ENCODE data around the gene HIVEP1. TPM values are rescaled to one million over a fixed set of nuclear protein-coding genes. Genes with fewer than 3 reads are reported as not detected.

Gene HIVEP1
- total RNA-seq, 6 donors from 2014 or later: 22.9 to 48.5 (median 30.4) TPM

DNA sequence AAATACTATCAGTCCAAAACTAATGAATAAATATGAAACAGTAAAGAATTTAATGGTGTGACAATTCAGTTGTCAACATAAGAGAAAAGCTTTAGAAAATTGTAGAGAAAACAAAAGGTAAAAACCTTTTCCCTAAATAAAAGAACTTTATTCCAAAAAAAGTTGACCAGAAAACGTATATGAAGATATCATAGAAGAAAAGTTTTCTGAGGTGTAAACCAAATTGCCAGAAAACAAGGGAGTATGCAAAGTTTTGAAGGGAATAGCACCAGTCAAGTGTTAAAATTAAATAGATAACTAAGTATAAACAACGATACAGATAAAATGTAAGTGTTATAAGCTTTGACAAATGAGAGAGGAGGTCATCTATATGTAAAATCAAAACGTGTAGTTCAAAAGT, 104.9 kb downstream of the HIVEP1 start:
- Histone ChIP-seq H3K36me3 (peaks cover 10 to 19% (median 14%) of the 10 kb centered on the region in 4 donors), H3K27ac (no peak overlapping the region), H3K27me3 (no peaks in the 10 kb centered on the region), H3K4me1 (no peaks in the 10 kb centered on the region), H3K9me3 (peaks cover 0 to 5% (median 0%) of the 10 kb centered on the region in 4 donors), H3K4me3 (no peak overlapping the region)
- ATAC-seq (ENCODE audit: low FRiP score in 2 of 2) (no peak), DNase-seq (no peak)
- WGBS, 2 donors: 90 to 99% methylated on average over 3 of the region's 3 CpGs
- TF ChIP-seq POLR2AphosphoS5 (IDR thresholded peaks at IDR 0.05) (no peak), EP300 (IDR thresholded peaks at IDR 0.05) (no peak), POLR2A (IDR thresholded peaks at IDR 0.05) (no peak), CTCF (IDR thresholded peaks at IDR 0.05) (no peak)

- no peak for ATAC-seq (ENCODE audit: low FRiP score in 2 of 2)
- TF ChIP-seq CTCF (IDR thresholded peaks at IDR 0.05) (no peak), POLR2AphosphoS5 (IDR thresholded peaks at IDR 0.05) (no peak), EP300 (IDR thresholded peaks at IDR 0.05) (no peak), POLR2A (IDR thresholded peaks at IDR 0.05) (no peak)
- Histone ChIP-seq H3K4me1 (no peaks in the 10 kb centered on the region), H3K27ac (no peak overlapping the region), H3K4me3 (no peak overlapping the region), H3K36me3 (peaks cover 10 to 19% (median 14%) of the 10 kb centered on the region in 4 donors), H3K9me3 (peaks cover 0 to 5% (median 0%) of the 10 kb centered on the region in 4 donors), H3K27me3 (no peaks in the 10 kb centered on the region)
- DNase-seq: no peak
These were observed 106.5 kb downstream of the HIVEP1 start for GRCh38 chr6:12118607-12119006.

GRCh38 chr6:12119085-12119588, 107.0 kb downstream of the HIVEP1 start:
- no peak for DNase-seq
- Histone ChIP-seq H3K4me3 (no peak overlapping the region), H3K4me1 (no peaks in the 10 kb centered on the region), H3K9me3 (peaks cover 0 to 5% (median 0%) of the 10 kb centered on the region in 4 donors), H3K27ac (no peak overlapping the region), H3K36me3 (peaks cover 10 to 19% (median 14%) of the 10 kb centered on the region in 4 donors), H3K27me3 (no peaks in the 10 kb centered on the region)
- ATAC-seq (ENCODE audit: low FRiP score in 2 of 2): no peak
- TF ChIP-seq POLR2AphosphoS5 (IDR thresholded peaks at IDR 0.05) (no peak), EP300 (IDR thresholded peaks at IDR 0.05) (no peak), CTCF (IDR thresholded peaks at IDR 0.05) (no peak), POLR2A (IDR thresholded peaks at IDR 0.05) (no peak)
- WGBS, 2 donors: 38 to 60% methylated on average over 2 of the region's 2 CpGs

GRCh38 chr6:12125396-12125795, 113.3 kb downstream of the HIVEP1 start:
- H3K27me3 ChIP-seq: no peaks in the 10 kb centered on the region
- ATAC-seq (ENCODE audit: low FRiP score in 2 of 2) (no peak), DNase-seq (no peak)
- no peaks in the 10 kb centered on the region for H3K4me1 ChIP-seq
- no peaks in the 10 kb centered on the region for H3K9me3 ChIP-seq
- peaks cover 5 to 12% (median 10%) of the 10 kb centered on the region in 4 donors for H3K36me3 ChIP-seq
- TF ChIP-seq CTCF (IDR thresholded peaks at IDR 0.05) (no peak), EP300 (IDR thresholded peaks at IDR 0.05) (no peak), POLR2AphosphoS5 (IDR thresholded peaks at IDR 0.05) (no peak), POLR2A (IDR thresholded peaks at IDR 0.05) (no peak)
- H3K4me3 ChIP-seq: no peak overlapping the region
- no peak overlapping the region for H3K27ac ChIP-seq
- WGBS, 2 donors: 95% methylated on average over 4 of the region's 4 CpGs

DNA sequence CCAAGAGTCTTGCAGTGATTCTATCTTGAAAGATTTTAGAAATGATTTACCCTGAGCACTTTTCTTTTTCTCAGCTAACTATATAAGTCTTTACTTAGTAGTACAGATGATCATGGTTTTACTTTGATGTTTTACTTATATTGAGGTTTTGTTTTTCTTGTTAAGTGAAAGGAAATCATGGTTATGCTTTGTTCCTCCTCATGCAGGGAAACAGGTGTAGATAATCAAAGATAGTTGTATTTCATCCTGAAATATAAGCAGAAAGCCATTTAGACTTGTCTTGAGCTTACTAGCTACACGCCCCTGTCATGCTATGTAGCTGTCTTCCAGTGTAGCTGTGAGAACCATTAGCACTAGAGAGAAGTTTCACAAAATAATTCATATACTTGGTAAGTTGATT, 113.9 kb downstream of the HIVEP1 start:
- H3K4me3 ChIP-seq: no peak overlapping the region
- no peaks in the 10 kb centered on the region for H3K4me1 ChIP-seq
- 92 to 100% methylated on average over 1 of the region's 1 CpG for WGBS, 2 donors
- H3K9me3 ChIP-seq: no peaks in the 10 kb centered on the region
- no peaks in the 10 kb centered on the region for H3K27me3 ChIP-seq
- TF ChIP-seq EP300 (IDR thresholded peaks at IDR 0.05) (no peak), POLR2A (IDR thresholded peaks at IDR 0.05) (no peak), CTCF (IDR thresholded peaks at IDR 0.05) (no peak), POLR2AphosphoS5 (IDR thresholded peaks at IDR 0.05) (no peak)
- ATAC-seq (ENCODE audit: low FRiP score in 2 of 2) (no peak), DNase-seq (no peak)
- peaks cover 0 to 5% (median 4%) of the 10 kb centered on the region in 4 donors for H3K36me3 ChIP-seq
- H3K27ac ChIP-seq: no peak overlapping the region

Data from upper lobe of left lung (tissue), 6 donors.